ENCODE measurements around the gene XPR1. TPM values are rescaled to one million over a fixed set of nuclear protein-coding genes. Genes with fewer than 3 reads are reported as not detected.
"Not testable (repeated sequence)": the region's sequence is repeated elsewhere in the genome, so short reads cannot be mapped to it uniquely, and the experiment has no call there.

Gene XPR1
- total RNA-seq, 1 experiment from 2014 or later, result 11.3 TPM

DNA sequence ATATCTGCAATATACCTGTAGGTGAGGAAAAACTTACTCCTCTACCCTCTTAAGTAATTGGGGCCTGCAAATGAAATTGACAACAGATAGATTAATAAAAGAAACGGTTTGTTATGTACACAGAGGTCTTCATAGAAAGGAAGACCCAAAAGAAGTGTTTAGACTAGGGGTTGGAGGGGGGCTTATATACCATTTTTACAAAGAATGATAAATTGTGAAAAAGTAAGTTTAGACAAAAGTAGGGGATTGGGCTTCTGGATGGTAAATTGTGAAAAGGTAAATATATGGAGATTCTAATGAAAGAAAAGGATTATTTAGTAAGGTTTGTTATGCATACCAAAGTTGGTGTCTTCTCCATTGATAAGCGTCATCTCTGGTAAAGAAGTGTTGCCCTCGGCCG is 207.7 kb downstream of the XPR1 start:
- DNase-seq (ENCODE audit: low read depth), result no peak

DNA sequence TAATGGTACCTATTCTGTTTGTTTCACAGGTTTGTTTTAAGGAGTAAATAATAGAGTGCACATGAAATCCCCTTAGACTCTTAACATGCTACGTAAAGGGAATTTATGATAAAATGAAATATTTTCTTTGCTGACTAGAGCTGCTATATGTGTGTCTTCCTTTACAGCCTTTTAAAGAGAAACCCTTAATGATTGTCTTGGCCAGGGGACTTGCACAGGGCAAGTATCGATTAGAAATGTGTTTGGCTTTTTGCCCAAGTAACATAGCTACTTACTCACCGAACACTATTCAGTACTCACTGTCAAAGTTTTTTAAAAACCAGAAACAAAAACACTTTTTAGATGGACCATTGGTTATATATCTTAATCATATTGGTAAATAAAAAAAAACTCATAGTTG is 209.6 kb downstream of the XPR1 start:
- DNase-seq (ENCODE audit: low read depth), result no peak

DNA sequence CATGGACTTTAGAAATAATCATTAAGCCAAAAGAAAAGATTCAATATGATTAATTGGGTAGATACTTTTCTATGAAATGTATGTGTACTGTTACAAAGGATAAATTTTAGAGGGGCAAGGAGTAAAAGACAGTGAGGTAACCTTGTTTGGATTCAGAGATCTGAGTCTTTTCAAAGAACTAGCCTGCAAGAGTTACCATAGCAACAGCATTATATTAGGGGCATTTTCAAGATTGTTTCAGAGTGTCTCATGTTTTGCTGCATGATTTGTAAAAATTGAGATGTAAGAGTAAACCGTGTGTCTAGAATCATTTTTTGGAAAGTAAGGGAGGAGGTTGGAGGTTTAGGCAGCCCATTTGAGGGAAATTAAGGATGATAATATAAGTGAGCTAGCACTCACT is 210.2 kb downstream of the XPR1 start:
- no peak for DNase-seq (ENCODE audit: low read depth)

GRCh38 chr1:180842491-180843275 is 210.9 kb downstream of the XPR1 start:
- DNase-seq (ENCODE audit: low read depth), result no peak

- no peak for DNase-seq (ENCODE audit: low read depth)
Measured at GRCh38 chr1:180845352-180845751, 213.5 kb downstream of the XPR1 start.

GRCh38 chr1:180848191-180848590 is 216.4 kb downstream of the XPR1 start:
- DNase-seq (ENCODE audit: low read depth), result no peak

- DNase-seq (ENCODE audit: low read depth), result no peak
Measured at GRCh38 chr1:180849031-180849775, 217.4 kb downstream of the XPR1 start.

GRCh38 chr1:180851995-180852887 is 220.4 kb downstream of the XPR1 start:
- DNase-seq (ENCODE audit: low read depth), result no peak

- no peak for DNase-seq (ENCODE audit: low read depth)
Measured at GRCh38 chr1:180854001-180854400, 222.2 kb downstream of the XPR1 start.

GRCh38 chr1:180854456-180854855 is 222.6 kb downstream of the XPR1 start:
- no peak for DNase-seq (ENCODE audit: low read depth)

- DNase-seq (ENCODE audit: low read depth), result not testable (repeated sequence)
Measured at GRCh38 chr1:180857947-180858725, 226.3 kb downstream of the XPR1 start.

DNA sequence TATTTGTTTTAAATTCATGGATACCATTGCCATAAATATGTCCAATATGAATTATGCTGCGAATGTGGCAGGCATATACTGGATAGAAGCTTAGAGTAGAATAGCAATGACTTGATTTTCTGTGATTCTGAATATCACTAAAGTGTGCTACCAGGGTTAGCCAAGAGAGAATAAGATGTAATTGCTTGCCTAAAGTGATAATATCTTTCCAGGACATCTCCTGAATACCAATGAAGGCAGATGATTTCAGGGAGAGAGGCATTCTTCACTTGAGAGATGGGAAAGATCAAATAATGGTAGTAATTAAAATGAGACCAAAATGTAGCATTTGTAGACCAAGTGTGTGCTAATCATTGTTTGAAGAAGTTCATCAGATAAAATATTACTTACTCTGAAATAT is 227.5 kb downstream of the XPR1 start:
- DNase-seq (ENCODE audit: low read depth), result no peak

DNA sequence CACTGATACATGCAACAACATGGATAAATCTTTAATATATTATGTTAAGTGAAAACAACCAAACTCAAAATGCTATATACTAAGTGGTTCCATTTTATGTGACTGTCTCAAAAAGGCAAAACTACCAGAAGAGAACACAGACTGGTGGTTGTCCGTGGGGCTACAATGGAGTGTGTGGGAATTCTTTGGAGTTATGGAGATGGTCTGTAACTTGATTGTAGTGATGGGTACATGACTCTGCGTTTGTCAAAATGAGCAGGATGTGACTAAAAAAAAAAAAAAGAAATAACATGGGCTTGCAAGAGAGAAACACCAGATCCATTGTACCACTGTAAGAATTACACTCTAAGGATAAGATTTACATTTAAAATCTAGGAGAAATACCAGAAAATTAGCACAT is 228.7 kb downstream of the XPR1 start:
- no peak for DNase-seq (ENCODE audit: low read depth)

GRCh38 chr1:180862305-180862704 is 230.5 kb downstream of the XPR1 start:
- no peak for DNase-seq (ENCODE audit: low read depth)

DNA sequence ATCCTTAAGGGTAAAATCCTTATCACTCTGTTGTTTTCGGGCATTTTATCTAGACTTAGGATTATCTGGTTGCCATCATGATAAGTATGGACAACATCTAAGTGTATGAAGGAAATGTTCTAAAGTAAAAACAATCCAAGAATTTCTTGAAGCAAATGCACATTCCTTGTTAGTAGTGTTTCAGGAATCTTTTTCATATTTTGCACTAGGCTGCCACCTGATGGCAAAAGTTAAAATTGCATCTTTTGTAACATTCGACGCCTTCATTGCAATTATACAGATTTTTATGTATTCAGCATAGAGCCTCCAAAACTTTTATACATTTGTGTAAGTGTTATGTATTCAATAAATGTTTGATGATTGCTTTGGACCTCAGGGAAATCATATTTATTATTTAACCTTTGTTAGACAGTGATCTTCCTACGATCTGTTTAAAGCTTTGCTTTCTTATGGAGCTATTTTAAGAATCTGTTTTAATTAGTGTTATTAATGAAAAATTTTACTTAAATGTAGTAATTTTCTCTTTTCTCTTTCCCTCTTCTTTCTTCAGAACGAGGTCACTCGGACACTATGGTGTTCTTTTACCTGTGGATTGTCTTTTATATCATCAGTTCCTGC is 231.4 kb downstream of the XPR1 start:
- DNase-seq (ENCODE audit: low read depth), result peak; percentile 42

GRCh38 chr1:180881806-180882509 is 250.1 kb downstream of the XPR1 start:
- DNase-seq (ENCODE audit: low read depth), result peak; percentile 57

DNA sequence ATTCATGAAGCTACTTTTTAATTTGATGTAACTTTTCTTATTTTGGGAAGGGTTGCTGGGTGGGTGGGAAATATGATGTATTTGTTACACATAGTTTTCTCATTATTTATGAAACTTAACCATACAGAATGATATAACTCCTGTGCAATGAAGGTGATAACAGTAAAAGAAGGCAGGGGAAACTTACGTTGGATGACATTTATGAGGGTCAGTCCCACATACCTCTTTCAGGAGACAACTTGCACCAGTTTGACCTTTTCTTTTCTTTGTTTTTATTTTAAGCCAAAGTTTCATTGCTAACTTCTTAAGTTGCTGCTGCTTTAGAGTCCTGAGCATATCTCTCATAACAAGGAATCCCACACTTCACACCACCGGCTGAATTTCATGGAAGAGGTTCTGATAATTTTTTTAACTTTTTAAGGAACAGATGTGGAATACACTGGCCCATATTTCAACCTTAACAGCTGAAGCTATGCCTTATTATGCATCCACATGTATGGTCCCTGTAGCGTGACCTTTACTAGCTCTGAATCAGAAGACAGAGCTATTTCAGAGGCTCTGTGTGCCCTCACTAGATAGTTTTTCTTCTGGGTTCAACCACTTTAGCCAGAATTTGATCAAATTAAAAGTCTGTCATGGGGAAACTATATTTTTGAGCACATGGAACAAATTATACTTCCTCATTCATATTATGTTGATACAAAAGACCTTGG is 252.9 kb downstream of the XPR1 start:
- no peak for DNase-seq (ENCODE audit: low read depth)

DNA sequence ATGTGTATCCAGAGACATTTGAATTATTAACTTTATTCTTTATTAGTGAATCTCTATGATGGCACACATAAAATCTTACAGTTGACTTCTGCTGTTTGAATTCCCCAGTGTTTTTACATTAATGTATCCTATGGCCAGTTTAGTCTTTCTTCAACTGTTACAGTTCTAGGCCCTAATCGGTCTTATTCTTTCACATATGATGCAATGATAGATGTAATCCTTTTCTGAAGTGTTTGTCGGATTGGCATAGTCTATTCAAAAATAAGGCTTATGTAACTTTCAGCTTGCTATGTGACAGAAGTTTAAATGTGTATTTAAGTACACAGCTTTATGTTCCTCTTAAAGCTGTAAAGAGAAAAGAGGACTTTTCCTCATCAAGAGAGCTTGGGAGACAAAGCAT is 254.5 kb downstream of the XPR1 start:
- DNase-seq (ENCODE audit: low read depth), result no peak

DNA sequence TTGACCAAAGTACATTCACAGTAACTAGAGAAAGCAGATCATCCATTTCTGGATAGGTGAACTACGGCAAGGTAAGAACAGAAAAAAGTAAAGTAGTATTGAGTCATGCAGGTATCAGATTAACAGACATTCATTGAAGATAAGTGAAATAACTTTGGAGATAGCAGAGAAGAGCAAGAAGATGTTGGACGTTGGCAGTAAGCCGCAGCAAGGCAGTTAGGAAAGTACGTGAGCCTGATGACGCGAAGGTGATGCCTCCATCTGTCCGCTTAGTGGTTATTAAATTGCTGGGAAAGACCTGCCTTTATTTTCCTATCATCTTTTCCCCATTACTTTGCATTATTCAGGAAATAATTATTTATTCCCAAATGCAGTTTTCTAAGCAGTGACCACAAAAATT is 256.0 kb downstream of the XPR1 start:
- no peak for DNase-seq (ENCODE audit: low read depth)

GRCh38 chr1:180888870-180889269 is 257.0 kb downstream of the XPR1 start:
- no peak for DNase-seq (ENCODE audit: low read depth)
